Activated T-cell treated with anti-CD3 and anti-CD28 coated beads for 1 hour (primary cell): ENCODE measurements around the gene DNAH1.
"Not testable (repeated sequence)": the region's sequence is repeated elsewhere in the genome, so short reads cannot be mapped to it uniquely, and the experiment has no call there.

Source experiments
- DNase-seq: peaks from one replicate; pipeline ENCODE4 v3.0.0-alpha.2; 2020; ENCODE audit warnings: low read depth

DNAH1 gene

DNA sequence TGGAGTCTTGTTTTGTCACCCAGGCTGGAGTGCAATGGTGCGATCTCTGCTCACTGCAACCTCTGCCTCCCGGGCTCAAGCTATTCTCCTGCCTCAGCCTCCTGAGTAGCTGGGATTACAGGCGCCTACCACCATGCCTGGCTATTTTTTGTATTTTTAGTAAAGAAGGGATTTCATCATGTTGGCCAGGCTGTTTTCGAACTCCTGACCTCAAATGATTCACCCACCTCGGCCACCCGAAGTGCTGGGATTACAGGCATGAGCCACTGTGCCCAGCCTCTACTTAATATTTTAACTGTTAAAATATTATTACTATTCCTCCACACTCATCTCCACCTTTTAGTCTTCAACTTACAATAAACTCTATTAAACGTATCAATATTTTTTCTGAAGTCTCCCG is 22.0 kb downstream of the DNAH1 start:
- DNase-seq = not testable (repeated sequence)

DNA sequence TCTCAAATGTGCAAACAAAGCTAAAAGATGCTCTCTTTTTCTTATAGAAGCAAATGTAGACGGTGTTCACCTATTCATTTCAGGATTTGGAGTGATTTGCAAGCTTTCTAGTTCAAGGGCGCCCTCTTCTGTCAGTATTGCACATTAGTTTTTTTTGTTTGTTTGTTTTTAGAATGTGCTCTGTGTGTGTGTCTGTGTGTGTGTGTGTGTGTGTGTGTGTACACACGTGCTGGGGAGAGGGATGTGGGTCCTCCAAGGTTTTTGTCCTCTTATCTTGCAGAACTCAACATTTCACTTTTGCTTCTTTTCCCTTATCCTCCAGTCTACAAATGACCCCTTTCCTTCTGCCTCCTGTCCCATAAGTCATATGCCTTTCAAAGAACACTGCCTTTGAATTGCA is 23.5 kb downstream of the DNAH1 start:
- DNase-seq = peak; percentile 9

DNA sequence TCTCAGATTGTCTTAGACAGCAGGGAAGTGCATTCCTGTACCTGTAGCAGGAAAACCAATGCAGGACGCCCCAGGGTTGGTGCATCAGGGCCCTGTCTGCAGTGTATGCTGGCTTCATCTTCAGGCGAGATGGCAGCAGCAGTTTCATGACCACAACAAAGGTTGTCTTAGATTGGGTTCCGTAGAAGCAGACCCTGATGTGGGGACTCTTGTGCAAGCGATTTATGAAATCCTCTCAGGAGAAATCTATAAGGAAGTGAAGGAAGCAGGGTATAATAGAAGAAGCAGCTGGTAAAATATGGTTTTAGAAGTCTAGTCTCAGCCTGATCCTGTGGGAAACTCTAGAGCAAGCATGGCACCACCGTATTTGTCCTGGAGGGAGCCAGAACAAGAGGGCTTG is 25.0 kb downstream of the DNAH1 start:
- DNase-seq = no peak

DNA sequence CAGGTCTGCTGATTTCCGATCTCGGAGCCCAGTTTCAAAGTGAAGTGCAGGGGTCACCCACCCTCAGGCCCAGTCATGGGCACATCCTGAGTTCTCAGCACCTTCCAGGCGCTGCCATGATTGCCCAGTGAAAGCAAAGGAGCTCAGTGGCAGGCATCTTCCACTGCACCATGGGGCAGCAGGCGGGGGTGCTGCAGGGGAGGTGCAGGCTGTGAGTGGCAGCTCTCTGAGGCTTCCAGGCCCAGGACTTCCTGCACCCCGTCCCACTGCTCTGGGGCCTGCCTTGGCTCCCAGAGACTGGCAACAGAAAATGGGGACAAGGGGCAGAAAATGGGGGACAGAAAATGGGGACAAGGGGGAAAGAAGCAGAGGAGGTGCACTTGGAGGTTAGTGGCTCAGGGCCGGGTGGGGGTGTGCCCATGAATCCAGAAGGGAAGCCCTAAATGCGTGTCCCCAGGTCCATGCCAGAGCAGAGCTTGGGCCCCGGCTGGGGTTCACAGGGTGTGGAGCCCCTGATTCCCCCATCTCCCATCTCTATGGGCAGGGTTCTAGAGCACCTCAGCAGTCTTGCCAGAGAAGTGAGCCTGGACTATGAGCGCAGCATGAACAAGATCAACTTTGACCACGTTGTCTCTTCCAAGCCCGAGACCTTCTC is 28.0 kb downstream of the DNAH1 start:
- DNase-seq = no peak

DNA sequence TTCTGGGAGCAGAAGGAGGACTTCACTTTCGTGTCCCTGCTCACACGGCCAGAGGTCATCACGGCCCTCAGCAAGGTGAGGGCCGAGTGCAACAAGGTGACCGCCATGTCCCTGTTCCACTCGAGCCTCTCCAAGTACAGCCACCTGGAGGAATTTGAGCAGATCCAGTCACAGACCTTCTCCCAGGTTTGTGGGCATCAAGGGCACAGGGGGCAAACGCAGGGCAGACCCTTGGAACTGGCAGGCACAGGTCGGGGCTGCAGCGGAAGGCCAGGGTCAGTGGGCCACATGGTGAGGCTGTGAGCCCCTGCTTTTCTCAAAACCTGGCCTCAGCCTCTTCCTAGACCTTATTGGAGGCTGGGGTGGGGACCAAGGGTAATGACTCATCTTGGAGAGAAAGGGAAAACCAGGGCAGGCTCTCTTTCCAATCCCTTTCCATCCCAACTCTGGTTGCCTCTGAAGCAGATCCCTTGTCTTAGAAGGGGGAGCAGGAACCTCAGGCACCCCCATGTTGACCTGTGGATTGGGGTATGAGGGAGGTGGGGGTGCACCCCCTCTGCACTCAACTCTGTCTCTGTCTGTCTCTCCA is 29.5 kb downstream of the DNAH1 start:
- no peak for DNase-seq

DNA sequence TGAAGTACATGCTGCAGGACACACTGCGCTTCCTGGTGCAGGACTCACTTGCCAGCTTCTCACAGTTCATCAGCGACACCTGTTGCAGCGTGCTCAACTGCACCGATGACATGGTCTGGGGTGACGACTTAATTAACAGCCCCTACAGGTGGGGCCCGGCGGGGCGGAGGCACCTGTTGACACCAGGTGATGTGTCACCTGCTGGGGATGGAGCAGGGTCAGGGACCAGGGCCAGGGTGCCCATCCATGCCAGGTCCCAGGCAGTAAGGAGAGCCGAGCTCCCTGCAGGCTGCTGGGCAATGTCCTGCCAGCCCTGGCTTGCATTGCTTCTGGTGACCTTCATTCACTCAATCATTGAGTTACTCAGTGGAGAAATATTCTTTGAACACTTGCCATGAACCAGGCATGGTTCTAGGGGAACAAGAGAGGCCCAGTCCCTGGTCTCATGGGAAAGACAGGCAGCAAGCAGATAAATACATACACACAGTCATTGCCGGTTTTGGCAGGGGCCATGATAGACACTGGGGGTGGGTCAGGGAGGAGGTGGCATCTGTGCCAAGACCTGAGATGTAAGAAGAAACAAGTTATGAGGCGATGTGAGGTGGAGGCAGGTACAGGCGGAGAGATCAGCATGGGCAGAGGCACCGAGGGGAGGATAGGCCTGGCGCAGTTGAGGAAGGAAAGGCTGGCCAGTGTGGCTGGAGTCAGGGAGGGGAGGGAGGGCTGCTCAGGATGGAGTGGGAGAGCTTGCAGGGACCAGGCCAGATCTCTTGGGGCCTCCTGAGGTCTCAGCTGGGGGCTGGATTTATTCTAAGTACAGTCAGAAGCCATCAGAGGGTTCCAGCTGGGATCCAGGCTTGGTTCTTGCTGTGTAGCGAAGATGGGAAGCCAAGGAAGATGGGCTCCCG is 30.8 kb downstream of the DNAH1 start:
- DNase-seq = no peak

DNA sequence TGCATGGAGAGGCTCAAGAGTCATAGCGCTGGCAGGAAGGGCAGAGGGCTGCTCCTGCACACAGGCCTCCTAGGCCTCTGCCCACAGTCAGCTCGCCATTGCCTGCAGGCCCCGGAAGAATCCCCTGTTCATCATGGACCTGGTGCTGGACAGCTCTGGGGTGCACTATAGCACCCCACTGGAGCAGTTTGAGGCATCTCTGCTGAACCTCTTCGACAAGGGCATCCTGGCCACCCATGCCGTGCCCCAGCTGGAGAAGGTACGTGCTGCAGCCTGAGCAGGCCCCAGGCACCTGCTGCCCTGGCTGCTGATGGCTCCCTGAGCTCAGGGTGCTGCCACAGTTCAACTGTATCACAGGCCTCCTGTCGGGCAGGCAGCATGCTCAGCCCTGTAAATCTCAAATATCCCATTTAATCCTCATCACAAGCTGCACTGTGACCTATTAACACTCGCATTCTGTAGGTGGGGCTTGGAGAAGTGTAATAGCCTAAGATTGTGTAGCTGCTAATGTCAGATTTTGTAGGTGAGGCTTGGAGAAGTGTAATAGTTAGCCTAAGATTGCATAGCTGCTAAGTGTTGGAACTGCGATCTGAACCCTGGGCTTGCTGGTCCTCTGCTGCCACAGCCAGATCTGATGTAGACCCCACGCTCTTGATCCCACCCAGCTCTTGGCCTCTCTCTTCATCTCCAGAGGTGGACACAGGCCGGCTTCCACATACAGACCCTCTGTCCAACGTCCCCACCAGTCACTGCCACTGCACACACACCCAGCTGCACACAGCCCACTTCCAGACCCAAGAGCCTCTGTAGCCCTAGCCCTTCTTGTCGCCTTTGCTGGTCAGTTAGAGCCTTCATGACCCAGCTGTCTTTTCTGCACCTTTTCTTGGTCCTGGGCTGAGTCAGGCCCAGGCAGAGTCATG is 31.9 kb downstream of the DNAH1 start:
- DNase-seq = no peak

DNA sequence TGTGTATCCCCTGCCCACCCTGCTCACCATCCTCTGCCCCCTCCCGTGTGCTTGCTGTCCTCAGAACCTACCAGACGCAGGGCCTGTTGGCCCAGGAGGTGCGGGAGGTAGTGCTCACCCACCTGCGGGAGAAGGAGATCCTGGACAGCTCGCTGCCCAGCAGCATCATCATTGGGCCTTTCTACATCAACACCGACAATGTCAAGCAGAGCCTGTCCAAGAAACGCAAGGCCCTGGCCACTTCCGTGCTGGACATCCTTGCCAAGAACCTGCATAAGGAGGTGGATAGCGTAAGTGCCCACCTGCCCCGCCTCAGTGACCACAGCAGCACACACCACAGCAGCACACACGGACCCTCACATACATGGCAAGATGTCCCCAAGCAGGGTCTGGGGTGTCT is 33.0 kb downstream of the DNAH1 start:
- no peak for DNase-seq

DNA sequence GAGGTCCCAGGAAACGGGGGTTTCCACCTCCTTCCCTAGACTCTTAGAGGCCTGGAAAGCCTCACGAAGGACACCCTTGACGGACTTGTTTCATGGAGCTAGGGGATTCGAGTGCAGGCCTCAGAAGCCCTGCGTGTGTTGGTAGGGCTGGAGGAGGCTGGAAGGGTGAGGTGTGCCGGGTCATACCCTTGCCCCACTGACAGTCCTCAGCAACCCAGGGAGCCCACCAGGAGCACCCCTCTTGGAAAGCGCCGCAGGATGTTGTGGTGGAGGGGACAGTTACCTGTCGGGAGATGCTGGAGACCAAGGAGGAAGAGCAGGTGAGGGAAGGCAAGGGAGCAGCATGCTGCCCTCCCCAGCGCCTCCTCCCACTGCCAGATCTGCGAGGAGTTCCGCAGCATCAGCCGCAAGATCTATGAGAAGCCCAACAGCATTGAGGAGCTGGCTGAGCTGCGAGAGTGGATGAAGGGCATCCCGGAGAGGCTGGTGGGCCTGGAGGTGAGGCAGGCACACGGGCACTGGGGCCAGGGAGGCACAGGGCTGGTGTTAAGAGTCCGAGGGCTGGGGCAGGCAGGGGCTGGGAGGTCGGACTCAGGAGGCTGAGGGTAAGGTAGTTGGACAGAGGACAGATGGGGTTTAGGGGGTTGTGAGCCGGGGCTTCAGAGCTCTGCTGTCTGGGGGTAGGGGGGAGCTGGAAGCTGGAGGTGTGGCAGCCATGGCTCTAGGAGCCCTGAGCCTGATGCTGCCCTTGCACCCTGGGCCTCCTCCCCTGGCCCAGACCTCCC is 33.7 kb downstream of the DNAH1 start:
- DNase-seq = no peak

DNA sequence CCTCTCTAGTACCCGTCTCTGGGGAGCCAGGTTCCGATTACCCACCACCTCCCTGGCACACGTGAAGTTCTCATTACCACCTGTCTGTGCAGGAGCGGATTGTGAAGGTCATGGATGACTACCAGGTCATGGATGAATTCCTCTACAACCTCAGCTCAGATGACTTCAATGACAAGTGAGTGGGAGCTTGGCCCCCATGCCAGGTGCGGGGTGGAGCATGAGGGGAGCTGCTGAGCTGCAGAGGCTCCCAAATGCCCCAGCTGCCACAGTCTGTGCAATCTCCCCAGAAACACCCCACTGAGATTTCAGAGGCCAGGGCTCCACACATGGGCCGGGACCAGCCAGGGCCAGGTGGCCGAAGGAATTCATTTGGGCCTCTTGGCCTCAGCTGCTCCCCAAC is 34.3 kb downstream of the DNAH1 start:
- DNase-seq = no peak

DNA sequence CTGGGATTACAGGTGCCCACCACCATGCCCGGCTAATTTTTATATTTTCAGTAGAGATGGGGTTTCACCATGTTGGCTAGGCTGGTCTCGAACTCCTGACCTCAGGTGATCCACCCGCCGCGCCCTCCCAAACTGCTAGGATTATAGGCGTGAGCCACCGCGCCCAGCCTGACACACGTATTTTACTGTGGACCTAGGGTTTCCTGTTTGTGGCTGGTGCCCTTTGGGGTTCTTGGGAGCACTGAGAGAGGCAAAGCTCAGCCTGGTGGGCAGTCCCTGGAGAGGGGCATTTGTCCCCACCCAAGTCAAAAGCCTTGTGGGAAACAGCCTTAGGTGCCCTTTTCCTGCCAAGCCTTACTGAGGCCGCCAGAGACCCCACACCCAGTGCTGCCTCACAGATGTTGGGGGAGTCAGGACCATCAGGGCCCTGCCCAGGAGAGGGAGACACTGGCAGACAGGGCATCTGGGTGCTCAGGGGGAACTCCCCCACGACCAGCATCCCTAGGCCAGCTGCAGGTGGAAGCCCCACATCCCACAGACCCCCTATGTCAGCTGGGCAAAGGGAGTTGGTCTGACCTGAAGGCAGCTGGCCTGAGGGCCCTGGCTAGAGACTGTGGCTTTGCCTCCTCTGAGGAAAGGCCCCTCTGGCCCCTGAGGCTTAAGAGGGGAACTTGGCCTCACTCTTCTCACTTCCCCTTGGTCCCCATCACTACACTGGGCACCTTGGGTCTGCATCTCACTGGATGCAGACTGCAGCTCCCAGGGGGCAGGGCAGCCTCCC is 35.1 kb downstream of the DNAH1 start:
- DNase-seq = no peak

DNA sequence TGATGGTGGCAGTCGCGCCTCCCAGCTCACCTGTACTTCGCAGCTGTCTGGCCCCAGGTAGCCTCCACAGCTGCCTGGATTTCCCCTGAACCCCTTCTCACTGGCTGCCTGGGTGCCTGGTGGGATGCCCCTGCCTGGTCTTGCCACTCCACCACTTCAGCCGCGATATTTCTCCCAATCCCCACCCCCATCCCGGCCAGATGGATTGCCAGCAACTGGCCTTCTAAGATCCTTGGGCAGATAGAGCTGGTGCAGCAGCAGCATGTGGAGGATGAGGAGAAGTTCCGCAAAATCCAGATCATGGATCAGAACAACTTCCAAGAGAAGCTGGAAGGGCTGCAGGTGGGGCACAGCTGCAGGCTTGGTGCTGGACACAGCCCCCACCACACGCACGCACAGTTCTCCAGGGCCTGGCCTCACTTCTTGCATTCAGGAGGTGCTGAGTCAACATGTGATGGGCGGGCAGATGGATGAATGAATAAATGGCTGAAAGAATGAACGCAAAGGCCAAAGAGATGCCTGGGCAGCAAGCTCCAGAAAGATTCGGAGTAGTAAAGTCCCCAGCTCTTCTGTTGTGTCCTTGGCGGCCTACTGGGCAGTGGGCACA is 35.7 kb downstream of the DNAH1 start:
- no peak for DNase-seq

DNA sequence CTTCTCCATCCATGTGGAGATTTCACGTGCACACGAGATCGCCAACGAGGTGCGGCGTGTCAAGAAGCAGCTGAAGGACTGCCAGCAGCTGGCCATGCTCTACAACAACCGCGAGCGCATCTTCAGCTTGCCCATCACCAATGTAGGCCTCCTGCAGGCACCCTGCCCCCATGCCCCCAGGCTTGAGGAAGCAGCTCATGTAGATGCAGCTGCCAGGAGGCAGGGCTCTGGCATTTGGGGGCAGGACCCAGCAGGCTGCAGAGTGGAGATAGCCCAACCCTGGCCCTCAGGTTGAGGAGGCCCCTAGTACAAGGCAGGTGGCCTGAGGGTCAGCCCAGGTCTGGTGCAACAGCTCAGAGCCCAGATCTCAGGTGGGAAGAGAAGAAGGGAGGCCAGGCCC is 36.4 kb downstream of the DNAH1 start:
- no peak for DNase-seq

DNA sequence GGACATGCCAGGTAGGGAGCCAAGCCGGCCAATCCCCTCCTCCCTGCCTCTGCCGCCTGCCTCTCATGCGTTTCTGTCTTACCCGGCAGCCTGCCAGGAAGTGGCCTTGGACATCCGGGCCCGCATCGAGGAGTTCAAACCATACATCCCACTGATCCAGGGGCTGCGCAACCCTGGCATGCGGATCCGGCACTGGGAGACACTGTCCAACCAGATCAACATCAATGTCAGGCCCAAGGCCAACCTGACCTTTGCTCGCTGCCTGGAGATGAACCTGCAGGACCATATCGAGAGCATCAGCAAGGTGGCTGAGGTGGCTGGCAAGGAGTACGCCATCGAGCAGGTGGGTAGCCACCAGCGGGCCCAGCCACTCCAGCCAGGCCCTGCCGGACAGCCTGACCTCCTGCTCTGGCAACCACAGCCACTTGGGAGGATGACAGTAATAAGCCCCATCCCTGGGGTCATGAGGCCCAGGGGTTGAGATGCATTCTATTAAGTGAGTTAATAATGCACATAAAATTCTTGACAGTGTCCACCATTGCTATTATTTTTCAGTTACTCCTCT is 37.3 kb downstream of the DNAH1 start:
- no peak for DNase-seq

DNA sequence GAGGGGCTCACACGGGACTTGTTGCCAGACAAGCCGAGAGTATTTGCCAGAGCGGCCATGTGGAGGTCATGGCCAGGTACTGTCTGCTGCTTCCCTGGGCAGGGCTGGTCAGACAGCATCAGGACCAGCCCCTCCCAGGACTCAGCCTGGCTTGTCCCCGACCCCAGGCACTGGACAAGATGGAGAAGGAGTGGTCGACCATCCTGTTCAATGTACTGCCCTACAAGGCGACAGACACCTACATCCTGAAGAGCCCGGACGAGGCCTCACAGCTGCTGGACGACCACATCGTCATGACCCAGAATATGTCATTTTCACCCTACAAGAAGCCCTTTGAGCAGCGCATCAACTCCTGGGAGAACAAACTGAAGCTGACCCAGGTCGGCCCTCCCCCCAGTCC is 38.6 kb downstream of the DNAH1 start:
- no peak for DNase-seq

DNA sequence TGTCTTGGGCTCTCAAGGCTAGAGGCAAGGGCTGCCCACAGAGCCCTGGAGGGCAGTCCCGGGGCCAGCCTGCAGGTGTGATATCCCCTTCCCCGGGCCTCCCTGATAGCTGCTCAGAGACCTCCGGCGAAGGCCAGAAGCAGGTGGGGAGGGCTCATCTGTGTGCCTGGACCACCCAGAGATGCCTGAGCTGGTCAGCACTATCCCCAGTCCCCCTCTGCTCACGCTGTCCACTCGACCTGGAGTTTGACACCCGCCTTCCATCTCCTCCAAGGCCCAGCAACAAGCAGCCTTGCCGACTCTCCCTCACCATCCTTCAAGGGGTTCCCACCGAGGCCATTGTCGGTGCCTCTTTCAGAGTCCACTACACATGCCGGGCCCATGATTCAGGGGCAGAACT is 39.4 kb downstream of the DNAH1 start:
- DNase-seq = no peak

DNA sequence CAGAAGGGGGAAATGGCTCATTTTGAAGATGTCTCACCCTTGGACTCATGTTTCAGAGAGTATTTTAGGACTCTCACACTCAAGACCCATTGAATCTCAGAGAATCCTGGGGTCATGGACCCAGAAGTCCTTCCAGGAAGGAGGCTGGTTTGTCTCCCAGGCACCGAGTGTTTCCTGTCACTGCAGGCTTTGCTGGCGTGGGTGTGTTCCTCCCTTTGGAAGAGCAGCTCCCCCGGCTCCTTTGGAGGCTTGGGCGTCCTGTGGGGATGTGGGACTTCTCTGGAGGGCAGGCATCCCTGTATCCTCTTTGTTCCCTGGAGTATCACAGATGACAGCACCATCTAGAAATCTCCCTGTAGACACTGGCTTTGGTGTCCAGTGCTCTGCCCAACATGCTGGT is 40.0 kb downstream of the DNAH1 start:
- DNase-seq = no peak

DNA sequence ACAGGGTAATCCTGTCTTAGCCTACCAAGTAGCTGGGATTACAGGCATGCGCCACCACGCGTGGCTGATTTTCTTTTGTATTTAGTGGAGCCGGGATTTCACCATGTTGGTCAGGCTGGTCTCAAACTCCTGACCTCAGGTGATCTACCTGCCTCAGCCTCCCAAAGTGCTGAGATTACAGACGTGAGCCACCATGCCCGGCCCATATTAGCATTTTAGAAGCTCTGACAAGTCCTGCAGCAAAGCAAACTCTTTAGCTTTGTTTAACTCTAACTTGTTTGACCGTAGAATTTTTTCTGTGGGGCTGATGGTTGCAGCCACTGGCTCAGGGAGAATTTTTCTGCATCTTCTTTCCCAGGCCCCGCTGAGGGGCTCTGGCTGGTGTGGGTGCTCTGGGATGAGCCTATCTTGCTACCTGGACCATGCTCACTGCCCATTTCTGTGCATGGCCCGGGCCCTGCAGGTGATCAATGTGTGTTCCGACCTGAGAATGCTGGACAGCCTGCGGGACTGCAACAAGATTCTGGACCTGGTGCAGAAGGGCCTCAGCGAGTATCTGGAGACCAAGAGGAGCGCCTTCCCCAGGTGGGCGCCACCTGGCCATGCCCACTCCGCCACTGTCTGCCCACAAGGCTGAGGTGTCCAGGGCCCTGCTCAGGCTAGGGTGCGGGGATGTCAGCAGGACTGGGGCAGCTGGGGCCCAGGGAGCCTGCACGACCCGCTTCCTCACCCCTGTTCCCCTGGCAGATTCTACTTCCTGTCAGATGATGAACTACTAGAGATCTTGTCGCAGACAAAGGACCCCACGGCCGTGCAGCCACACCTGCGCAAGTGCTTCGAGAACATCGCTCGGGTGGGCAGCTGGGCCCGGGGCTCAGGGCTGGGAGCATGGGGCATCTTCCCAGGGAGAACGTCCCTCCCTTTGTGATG is 41.3 kb downstream of the DNAH1 start:
- DNase-seq = no peak
